A549 treated with GW870086 at 1 μM for 4 hours (cell line): ENCODE results near the gene IKBKG. TPM values are rescaled to one million over a fixed set of nuclear protein-coding genes. Genes with fewer than 3 reads are reported as not detected.

Experiments
- total RNA-seq: library from RNA; stranded (reverse); fragments of 200-300 nt; extraction: Qiagen RNA extraction; gene quantifications from 5 replicates; pipeline ENCODE4 v1.2.3, GENCODE V29; 2022; ENCODE audit warnings: low read depth

The IKBKG gene, protein sequence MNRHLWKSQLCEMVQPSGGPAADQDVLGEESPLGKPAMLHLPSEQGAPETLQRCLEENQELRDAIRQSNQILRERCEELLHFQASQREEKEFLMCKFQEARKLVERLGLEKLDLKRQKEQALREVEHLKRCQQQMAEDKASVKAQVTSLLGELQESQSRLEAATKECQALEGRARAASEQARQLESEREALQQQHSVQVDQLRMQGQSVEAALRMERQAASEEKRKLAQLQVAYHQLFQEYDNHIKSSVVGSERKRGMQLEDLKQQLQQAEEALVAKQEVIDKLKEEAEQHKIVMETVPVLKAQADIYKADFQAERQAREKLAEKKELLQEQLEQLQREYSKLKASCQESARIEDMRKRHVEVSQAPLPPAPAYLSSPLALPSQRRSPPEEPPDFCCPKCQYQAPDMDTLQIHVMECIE
- total RNA-seq, result 35.2 to 42.9 TPM (median 41.7 TPM) in 5 replicates

DNA sequence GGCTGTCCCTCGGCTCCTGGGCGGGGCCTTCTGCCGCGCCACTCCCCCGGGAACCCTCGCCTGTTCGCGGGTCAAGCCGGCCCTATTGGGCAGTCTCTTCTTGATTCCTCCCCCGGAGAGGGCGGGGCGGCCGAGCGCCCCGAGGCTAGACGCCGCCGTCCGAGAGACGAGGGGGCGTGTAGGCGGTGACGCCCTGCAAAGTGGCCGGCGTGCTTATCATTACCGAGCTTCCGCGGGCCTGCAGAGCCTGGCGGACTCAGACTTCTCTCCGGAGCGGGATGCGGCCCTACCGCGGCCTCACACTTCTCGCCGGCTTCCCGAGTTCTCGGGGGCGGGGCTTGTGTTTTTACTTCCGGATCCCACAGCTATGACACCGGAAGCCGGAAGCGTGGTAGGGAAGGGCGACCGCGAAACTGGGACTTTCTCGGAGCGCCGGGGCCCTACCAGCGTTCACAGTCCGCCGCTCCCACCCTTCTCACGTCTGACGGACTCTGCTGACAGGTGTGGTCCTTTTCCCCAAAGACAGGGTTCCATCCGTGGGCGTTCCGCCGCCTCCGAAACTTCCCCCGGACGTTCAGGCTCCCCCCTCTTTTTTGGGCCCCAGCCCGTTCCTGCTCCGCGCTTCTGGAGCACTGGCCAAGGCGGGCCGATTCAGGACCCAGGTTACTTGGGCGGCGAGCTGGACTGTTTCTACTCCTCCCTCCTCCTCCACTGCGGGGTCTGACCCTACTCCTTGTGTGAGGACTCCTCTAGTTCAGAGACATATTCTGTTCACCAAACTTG lies at the start of gene IKBKG:
Gene IKBKG (plus strand): TSS at position 376 of the 783 bp plus-strand sequence. CDS start 4,383 bp downstream, outside the sequence.

GRCh38 chrX:154515966-154516655 lies 31.3 kb upstream of the IKBKG start, which contains the start of gene FAM3A:
Gene FAM3A (minus strand): TSS chrX:154516232. CDS start chrX:154515772, 460 bp downstream.

DNA sequence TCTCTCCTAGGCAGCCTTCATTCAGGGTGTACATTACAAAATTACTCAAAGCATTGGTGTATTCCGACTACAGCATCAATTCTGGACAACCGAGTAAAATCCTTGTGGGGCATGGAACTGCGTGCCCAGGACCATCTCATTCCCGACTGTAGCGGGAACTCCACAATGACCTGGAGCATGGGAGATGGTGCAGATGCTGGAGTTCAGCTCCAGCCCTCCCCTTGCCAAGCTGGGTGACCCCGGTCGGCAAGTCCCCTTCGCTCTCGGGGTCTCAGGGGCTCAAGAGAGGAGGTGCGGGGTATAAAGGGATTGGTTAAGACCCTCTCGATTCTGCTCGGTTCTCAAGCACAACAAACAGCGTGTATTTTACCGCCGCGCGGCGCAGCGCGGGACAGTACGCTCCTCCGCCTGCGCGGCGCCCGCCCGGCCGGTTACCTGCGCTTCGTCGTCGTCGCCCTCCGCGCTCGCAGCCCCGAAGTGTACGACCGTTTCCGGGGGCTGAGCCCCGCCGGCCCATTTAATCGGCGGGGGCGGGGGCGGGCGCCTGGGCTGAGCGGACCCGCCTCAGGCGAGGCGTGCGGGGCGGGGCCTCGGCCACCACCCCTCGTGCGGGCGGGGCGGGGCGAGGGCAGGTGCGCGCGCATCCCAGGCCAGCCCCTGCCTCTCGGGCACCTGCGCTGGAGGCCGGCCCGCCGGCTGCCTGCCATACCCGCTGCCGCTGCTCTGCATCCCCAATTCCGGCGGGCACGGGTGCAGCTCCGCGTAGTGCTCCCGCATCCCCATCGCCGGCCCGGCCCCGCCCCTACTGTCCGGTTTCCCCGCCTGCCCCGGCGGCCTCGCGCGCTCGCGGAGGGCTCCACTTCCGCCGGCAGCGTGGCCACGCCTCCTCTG lies 821 bp upstream of the IKBKG start, which contains the start of gene G6PD:
Gene G6PD (minus strand): TSS at position 493 of the 891 bp plus-strand sequence. CDS start 691 bp downstream, outside the sequence.

GRCh38 chrX:154584585-154585183 lies 37.3 kb downstream of the IKBKG start, which contains the start of gene CTAG1A:
Gene CTAG1A (plus strand): TSS chrX:154585133. CDS start chrX:154585207, 74 bp downstream.

Other genes starting within 250 kb of the IKBKG start
- gene FLNA, start 173.0 kb upstream of the IKBKG start, total RNA-seq, result 1,320 to 1,681 TPM (median 1,555 TPM) in 5 replicates
- 115 to 162 TPM (median 151 TPM) in 5 replicates for gene EMD, start 168.3 kb upstream of the IKBKG start, total RNA-seq
- 5,224 to 6,204 TPM (median 5,426 TPM) in 5 replicates for gene RPL10, start 149.2 kb upstream of the IKBKG start, total RNA-seq
- 26.1 to 33.5 TPM (median 29.3 TPM) in 5 replicates for gene DNASE1L1, start 138.4 kb upstream of the IKBKG start, total RNA-seq
- gene TAFAZZIN, start 136.1 kb upstream of the IKBKG start, total RNA-seq, result 32.2 to 40.3 TPM (median 37.1 TPM) in 5 replicates
- 81.6 to 108 TPM (median 104 TPM) in 5 replicates for gene ATP6AP1, start 118.9 kb upstream of the IKBKG start, total RNA-seq
- 89.4 to 105 TPM (median 103 TPM) in 5 replicates for gene GDI1, start 110.5 kb upstream of the IKBKG start, total RNA-seq
- 92.4 to 124 TPM (median 106 TPM) in 5 replicates for gene FAM50A, start 103.5 kb upstream of the IKBKG start, total RNA-seq
- gene PLXNA3, start 89.3 kb upstream of the IKBKG start, total RNA-seq, result 10.8 to 15.6 TPM (median 11.8 TPM) in 5 replicates
- 57.7 to 70.9 TPM (median 68.2 TPM) in 5 replicates for gene LAGE3, start 68.3 kb upstream of the IKBKG start, total RNA-seq
- gene UBL4A, start 61.0 kb upstream of the IKBKG start, total RNA-seq, result 64.7 to 72.3 TPM (median 68.9 TPM) in 5 replicates
- gene SLC10A3, start 57.0 kb upstream of the IKBKG start, total RNA-seq, result 29.7 to 41.5 TPM (median 40.1 TPM) in 5 replicates
- gene FAM3A, start 31.4 kb upstream of the IKBKG start, total RNA-seq, result 32.9 to 47.3 TPM (median 45.3 TPM) in 5 replicates
- 1,331 to 1,547 TPM (median 1,449 TPM) in 5 replicates for gene G6PD, start 774 bp upstream of the IKBKG start, total RNA-seq
- not detected in 5 replicates for gene CTAG1A, start 37.5 kb downstream of the IKBKG start, total RNA-seq
- gene CTAG1B, start 71.7 kb downstream of the IKBKG start, total RNA-seq, result not detected in 5 replicates
- not detected in 5 replicates for gene CTAG2, start 106.0 kb downstream of the IKBKG start, total RNA-seq
- gene GAB3, start 203.5 kb downstream of the IKBKG start, total RNA-seq, result 0.83 to 1.2 TPM (median 0.93 TPM) in 5 replicates
- gene DKC1, start 215.2 kb downstream of the IKBKG start, total RNA-seq, result 156 to 200 TPM (median 164 TPM) in 5 replicates